Measurements from ENCODE around the gene NAALADL2. TPM values are rescaled to one million over a fixed set of nuclear protein-coding genes. Genes with fewer than 3 reads are reported as not detected.

NAALADL2 gene
- total and polyA plus RNA-seq, 2 of the 8 experiments (the other 6 are each of a cell fraction or from before 2014, with no cell fraction given) = 0.12 to 0.22 TPM

DNA sequence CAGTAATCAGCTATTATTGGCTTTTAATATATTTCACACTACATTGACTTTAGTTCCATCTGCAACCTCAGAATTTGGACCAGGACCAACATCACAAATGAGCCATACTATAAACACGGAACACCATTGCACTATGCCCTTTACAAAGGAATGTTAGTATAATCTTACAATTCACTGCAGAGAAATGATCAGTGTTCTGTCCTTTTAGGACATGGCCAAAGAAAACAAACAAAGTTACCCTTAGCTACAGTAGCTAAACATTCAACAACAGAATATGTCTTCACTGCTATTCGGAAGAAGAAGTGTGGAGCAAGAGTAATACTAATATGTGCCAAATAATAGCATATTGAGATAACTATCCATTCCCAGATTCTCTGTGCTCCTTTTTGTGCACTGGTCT lies 90.4 kb downstream of the NAALADL2 start:
- H2BK20ac ChIP-seq (ENCODE audit: low read length) = no peak overlapping the region
- H3K56ac ChIP-seq (replicated peaks; ENCODE audit: insufficient read length, low read depth, low read length) = no peak overlapping the region
- H4K20me1 ChIP-seq (replicated peaks in 1 of 2; ENCODE audit: control insufficient read depth in 1 of 2, insufficient read depth in 2 of 2, low read length in 2 of 2) = no peaks in the 10 kb centered on the region
- H3K4me1 ChIP-seq (replicated peaks in 1 of 4; ENCODE audit: control insufficient read depth in 3 of 4, insufficient read depth in 4 of 4, low read length in 3 of 4) = 0 out of 7 replicates have a peak, but pooled peaks cover 0 to under 1% (median 0%) of the 10 kb centered on the region in 4 experiments
- H2BK5ac ChIP-seq (ENCODE audit: low read depth, low read length) = no peak overlapping the region
- no peaks in the 10 kb centered on the region for H3K27me3 ChIP-seq (replicated peaks in 1 of 4; ENCODE audit: control insufficient read depth in 3 of 4, extremely low read depth in 1 of 4, insufficient read depth in 3 of 4, low read length in 3 of 4)
- H3K79me1 ChIP-seq (ENCODE audit: low read depth, low read length) = no peaks in the 10 kb centered on the region
- H3K9ac ChIP-seq (replicated peaks in 1 of 4; ENCODE audit: extremely low read depth in 1 of 4, low read depth in 3 of 4, low read length in 3 of 4) = no peak overlapping the region
- no peak overlapping the region for H3K18ac ChIP-seq (ENCODE audit: extremely low read depth, low read length)
- H4K5ac ChIP-seq (ENCODE audit: insufficient read length, low read depth, low read length) = no peak overlapping the region
- no peak overlapping the region for H3K4ac ChIP-seq (replicated peaks; ENCODE audit: insufficient read length, low read depth, low read length)
- no peak overlapping the region for H3K27ac ChIP-seq (ENCODE audit: low read depth, low read length)
- H3K9me3 ChIP-seq (ENCODE audit: insufficient read depth in 2 of 2, low read depth in 1 of 2, low read length in 1 of 2) = no peaks in the 10 kb centered on the region
- H2BK12ac ChIP-seq (ENCODE audit: low read depth, low read length) = no peak overlapping the region
- H4K91ac ChIP-seq (replicated peaks; ENCODE audit: insufficient read length, low read length) = no peak overlapping the region
- no peak overlapping the region for H4K8ac ChIP-seq (ENCODE audit: extremely low read depth, insufficient read depth, low read length)
- H3K14ac ChIP-seq (ENCODE audit: insufficient read length) = no peak overlapping the region
- WGBS, 2 experiments (ENCODE audit: extremely low coverage in 1 of 2, insufficient coverage in 1 of 2, insufficient read length in 1 of 2, insufficient replicate concordance in 2 of 2, low coverage in 1 of 2, low lambda C conversion rate in 2 of 2, missing lambda C conversion rate in 1 of 2) = 90% methylated on average over 2 of the region's 2 CpGs; no CpG with 5 or more reads in 1 of the 2 experiments
- ChIA-PET POLR2A (ENCODE audit: partially characterized antibody) (no interaction called here), CTCF (ENCODE audit: partially characterized antibody) (no interaction called here)
- no peak overlapping the region for H2BK120ac ChIP-seq (replicated peaks; ENCODE audit: low read depth, low read length)
- no peak overlapping the region for H2BK15ac ChIP-seq (ENCODE audit: low read length)
- H2AK5ac ChIP-seq (ENCODE audit: low read depth, low read length) = no peak overlapping the region
- no peaks in the 10 kb centered on the region for H3K79me2 ChIP-seq (ENCODE audit: control insufficient read depth in 1 of 2, insufficient read depth in 2 of 2, low read length in 2 of 2)
- no peak overlapping the region for H3K4me3 ChIP-seq (ENCODE audit: extremely low read depth in 1 of 4, insufficient read depth in 2 of 4, low read depth in 3 of 4, low read length in 4 of 4)
- DNase-seq (ENCODE audit: low read depth in 1 of 2, low spot score in 2 of 2) (no peak), FAIRE-seq (no peak)
- H3K4me2 ChIP-seq (ENCODE audit: insufficient read depth in 1 of 2, low read depth in 2 of 2, low read length in 2 of 2) = no peak overlapping the region
- H3K23me2 ChIP-seq (ENCODE audit: low read depth, low read length) = no peaks in the 10 kb centered on the region; the same call in 1 of the 2 replicates
- no peak overlapping the region for H2AFZ ChIP-seq (ENCODE audit: low read length)
- no peaks in the 10 kb centered on the region; a peak in 1 of 8 replicates for H3K36me3 ChIP-seq (ENCODE audit: control insufficient read depth in 2 of 4, insufficient read depth in 4 of 4, low read length in 3 of 4)
- H3K23ac ChIP-seq (ENCODE audit: insufficient read length) = no peak overlapping the region
